GM23248 (cell line): ENCODE data around the gene UQCRH. TPM values are rescaled to one million over a fixed set of nuclear protein-coding genes. Genes with fewer than 3 reads are reported as not detected.
"Not testable (repeated sequence)": the region's sequence is repeated elsewhere in the genome, so short reads cannot be mapped to it uniquely, and the experiment has no call there.

Source experiments
- DNase-seq: peaks from one replicate; pipeline ENCODE4 v3.0.0-alpha.2; 2015
- H2AFZ ChIP-seq: fragments of 200-600 bp; sonication (generic); 2 replicates; pipeline ENCODE4 v1.6.1; 2016; ENCODE audit warnings: antibody characterized with exemption
- H3F3A ChIP-seq: fragments of 200-600 bp; sonication (generic); 2 replicates; pipeline ENCODE4 v1.6.1; 2016; ENCODE audit warnings: mild to moderate bottlenecking, antibody characterized with exemption, mixed run types; ENCODE audit not compliant: insufficient read depth
- H3K27ac ChIP-seq: fragments of 200-600 bp; sonication (generic); 2 replicates; pipeline ENCODE4 v1.5.1; 2016; ENCODE audit warnings: mild to moderate bottlenecking
- H3K27me3 ChIP-seq: fragments of 200-600 bp; sonication (generic); replicated peaks from 2 replicates; pipeline ENCODE4 v1.6.1; 2016; ENCODE audit warnings: mild to moderate bottlenecking; ENCODE audit not compliant: insufficient read depth
- H3K36me3 ChIP-seq: fragments of 200-600 bp; sonication (generic); 2 replicates; pipeline ENCODE4 v1.6.1; 2016; ENCODE audit warnings: low read depth, mild to moderate bottlenecking
- H3K4me1 ChIP-seq: fragments of 200-600 bp; sonication (generic); 2 replicates; pipeline ENCODE4 v1.6.1; 2016; ENCODE audit warnings: mild to moderate bottlenecking; ENCODE audit not compliant: insufficient read depth
- H3K4me2 ChIP-seq: fragments of 200-600 bp; sonication (generic); one replicate; pipeline ENCODE4 v1.6.1; 2016; ENCODE audit warnings: mild to moderate bottlenecking; ENCODE audit not compliant: unreplicated experiment
- H3K4me3 ChIP-seq: fragments of 200-600 bp; sonication (generic); 2 replicates; pipeline ENCODE4 v1.5.1; 2016; ENCODE audit warnings: mild to moderate bottlenecking
- H3K79me2 ChIP-seq: fragments of 200-600 bp; sonication (generic); 2 replicates; pipeline ENCODE4 v1.6.1; 2016; ENCODE audit warnings: mild to moderate bottlenecking; ENCODE audit not compliant: insufficient read depth
- H3K9ac ChIP-seq: fragments of 200-600 bp; sonication (generic); 2 replicates; pipeline ENCODE4 v1.6.1; 2016; ENCODE audit warnings: mild to moderate bottlenecking
- H3K9me2 ChIP-seq: fragments of 200-600 bp; sonication (generic); 2 replicates; pipeline ENCODE4 v1.6.1; 2016; ENCODE audit warnings: mixed run types, mild to moderate bottlenecking, moderate library complexity; ENCODE audit not compliant: insufficient read depth
- H3K9me3 ChIP-seq: fragments of 200-600 bp; sonication (generic); one replicate; pipeline ENCODE4 v1.6.1; 2017; ENCODE audit warnings: low read depth
- H4K20me1 ChIP-seq: fragments of 200-600 bp; sonication (generic); 2 replicates; pipeline ENCODE4 v1.6.0; 2016; ENCODE audit not compliant: insufficient read depth
- EZH2 ChIP-seq: fragments of 200-600 bp; sonication (generic); IDR thresholded peaks from 2 replicates; pipeline ENCODE4 v1.6.1; 2018; ENCODE audit warnings: antibody characterized with exemption, mild to moderate bottlenecking; ENCODE audit not compliant: insufficient read depth, poor library complexity, severe bottlenecking
- EZH2phosphoT487 ChIP-seq: fragments of 200-600 bp; sonication (generic); IDR thresholded peaks from 2 replicates; pipeline ENCODE4 v1.6.1; 2018; ENCODE audit warnings: antibody characterized with exemption, moderate library complexity, mild to moderate bottlenecking, low read depth; ENCODE audit not compliant: insufficient read depth
- WGBS, 2 experiments: methylation state at CpG; one replicate each; pipeline ENCODE4 v1.1.6; 2015 to 2017; ENCODE audit warnings: low lambda C conversion rate in 2 of 2, low coverage in 1 of 2; ENCODE audit errors: missing lambda C conversion rate in 2 of 2; 5-methylcytosine and 5-hydroxymethylcytosine counted together
- in situ Hi-C: fragments of 300-500 bp; cut with MboI; formaldehyde crosslinking; loops from 2 replicates; pipeline ENCODE4 v1.15.0; 2020
- polyA plus RNA-seq: library from polyadenylated mRNA; unstranded; fragments of >200 nt; fragmentation: Nextera tagmentation; extraction: Ambion mirVana; gene quantifications from 2 replicates; pipeline ENCODE4 v1.2.1, GENCODE V29; 2016
- total RNA-seq: library from RNA; depleted of rRNA; stranded (reverse); fragments of >200 nt; shearing (Covaris generic); gene quantifications from 2 replicates; pipeline ENCODE4 v1.2.3, GENCODE V29; 2014

Gene UQCRH
- total and polyA plus RNA-seq, 2 experiments from 2014 or later = 237 to 334 TPM

DNA sequence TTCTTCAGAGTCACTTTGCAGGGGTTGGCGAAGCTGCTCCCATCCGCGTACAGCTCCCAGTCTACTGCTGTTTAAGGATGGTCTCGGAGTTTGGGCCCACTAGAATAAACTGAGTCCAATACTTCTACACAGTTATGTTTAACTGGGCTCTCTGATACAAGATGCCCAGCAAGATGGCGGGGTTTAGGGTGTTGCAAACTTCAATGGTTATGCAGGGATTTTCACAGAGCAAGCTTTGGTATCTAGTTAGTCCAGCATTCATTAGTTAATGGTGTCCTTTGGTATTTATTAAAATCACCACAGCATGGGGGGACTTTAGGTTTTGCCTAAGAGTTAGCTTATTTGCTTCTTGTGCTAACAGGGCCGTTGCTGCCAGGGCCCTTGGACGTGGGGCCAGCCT is 24.7 kb downstream of the UQCRH start:
- H3K4me3 ChIP-seq, H3K9ac ChIP-seq, H3K27ac ChIP-seq, H3K4me1 ChIP-seq, DNase-seq, H3K79me2 ChIP-seq, H3K9me3 ChIP-seq, H2AFZ ChIP-seq, H3K9me2 ChIP-seq, H4K20me1 ChIP-seq, in situ Hi-C loops, H3K27me3 ChIP-seq, H3K4me2 ChIP-seq, H3K36me3 ChIP-seq, H3F3A ChIP-seq: not testable (repeated sequence)
- 89 to 91% methylated on average over 7 of the region's 7 CpGs for WGBS, 2 experiments

DNA sequence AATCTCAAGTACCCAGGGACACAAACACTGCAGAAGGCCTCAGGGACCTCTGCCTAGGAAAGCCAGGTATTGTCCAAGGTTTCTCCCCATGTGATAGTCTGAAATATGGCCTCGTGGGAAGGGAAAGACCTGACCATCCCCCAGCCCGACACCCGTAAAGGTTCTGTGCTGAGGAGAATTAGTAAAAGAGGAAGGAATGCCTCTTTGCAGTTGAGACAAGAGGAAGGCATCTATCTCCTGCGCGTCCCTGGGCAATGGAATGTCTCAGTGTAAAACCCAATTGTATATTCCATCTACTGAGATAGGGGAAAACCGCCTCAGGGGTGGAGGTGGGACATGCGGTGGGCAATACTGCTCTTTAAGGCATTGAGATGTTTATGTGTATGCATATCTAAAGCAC is 26.3 kb downstream of the UQCRH start:
- H3K9ac ChIP-seq, H3F3A ChIP-seq, H3K27me3 ChIP-seq, H2AFZ ChIP-seq, H3K27ac ChIP-seq, H3K4me2 ChIP-seq, H3K4me1 ChIP-seq, H3K9me3 ChIP-seq, DNase-seq, H3K9me2 ChIP-seq, H3K4me3 ChIP-seq, H3K79me2 ChIP-seq, in situ Hi-C loops, H3K36me3 ChIP-seq, H4K20me1 ChIP-seq: not testable (repeated sequence)
- WGBS, 2 experiments = 76 to 79% methylated on average over 7 of the region's 7 CpGs

DNA sequence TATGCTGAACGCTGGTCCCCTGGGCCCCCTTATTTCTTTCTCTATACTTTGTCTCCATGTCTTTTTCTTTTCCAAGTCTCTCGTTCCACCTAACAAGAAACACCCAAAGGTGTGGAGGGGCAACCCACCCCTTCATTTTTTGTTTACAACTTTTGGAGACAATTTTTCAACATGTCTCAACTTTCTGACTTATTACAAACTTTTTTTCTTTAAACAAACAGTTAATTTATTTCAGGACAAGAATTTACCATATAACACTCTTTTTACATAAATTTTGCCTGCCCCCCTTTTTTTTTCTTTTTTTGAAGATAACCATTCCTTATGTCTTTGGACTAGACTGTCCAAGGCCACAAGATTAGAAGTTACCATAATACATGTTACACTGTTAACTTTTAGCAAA is 26.9 kb downstream of the UQCRH start:
- H3K27me3 ChIP-seq, H2AFZ ChIP-seq, in situ Hi-C loops, H3K9me3 ChIP-seq, H3K36me3 ChIP-seq, H3K79me2 ChIP-seq, H3K4me3 ChIP-seq, H3K9ac ChIP-seq, H4K20me1 ChIP-seq, H3K9me2 ChIP-seq, H3K4me2 ChIP-seq, DNase-seq, H3F3A ChIP-seq, H3K27ac ChIP-seq, H3K4me1 ChIP-seq: not testable (repeated sequence)
- WGBS, 2 experiments = 91 to 98% methylated on average over 2 of the region's 2 CpGs

GRCh38 chr1:46331786-46332540 is 28.5 kb downstream of the UQCRH start:
- H3K36me3 ChIP-seq, H3K27me3 ChIP-seq, H3K4me1 ChIP-seq, H3K9me3 ChIP-seq, H3K9ac ChIP-seq, H4K20me1 ChIP-seq, H2AFZ ChIP-seq, H3K9me2 ChIP-seq, H3K4me3 ChIP-seq, DNase-seq, in situ Hi-C loops, H3K4me2 ChIP-seq, H3K79me2 ChIP-seq, H3F3A ChIP-seq, H3K27ac ChIP-seq: not testable (repeated sequence)
- 79 to 81% methylated on average over 24 of the region's 24 CpGs for WGBS, 2 experiments

GRCh38 chr1:46333300-46334029 is 30.0 kb downstream of the UQCRH start:
- peak; percentile 44 for DNase-seq
- H3K79me2 ChIP-seq = no peaks in the 10 kb centered on the region
- H4K20me1 ChIP-seq = no peaks in the 10 kb centered on the region
- TF ChIP-seq EZH2phosphoT487 (no peak), EZH2 (no peak)
- 66 to 72% methylated on average over 9 of the region's 9 CpGs for WGBS, 2 experiments
- H3K4me3 ChIP-seq = no peak overlapping the region
- H3K36me3 ChIP-seq = no peaks in the 10 kb centered on the region
- no peaks in the 10 kb centered on the region for H3K4me1 ChIP-seq
- no peaks in the 10 kb centered on the region for H3K9me2 ChIP-seq
- no peak overlapping the region for H3K4me2 ChIP-seq
- H3K27me3 ChIP-seq = no peaks in the 10 kb centered on the region
- no peak overlapping the region for H3K9ac ChIP-seq
- no peak overlapping the region for H2AFZ ChIP-seq
- no peak overlapping the region for H3K27ac ChIP-seq
- peaks cover under 1% of the 10 kb centered on the region; the same call in 1 of the 2 replicates for H3F3A ChIP-seq
- in situ Hi-C loops = no loop called here
- no peaks in the 10 kb centered on the region for H3K9me3 ChIP-seq
